CD4-positive, alpha-beta T cell treated with Interleukin-2 at 100 ng/mL for 4 hours (primary cell): Measurements from ENCODE around the gene ABCB6.

Experiments
- DNase-seq: peaks from one replicate; pipeline ENCODE4 v3.0.0-alpha.2; 2020; ENCODE audit warnings: low spot score

ABCB6 gene

GRCh38 chr2:219184121-219184520 lies 34.6 kb downstream of the ABCB6 start:
- DNase-seq: no peak

- no peak for DNase-seq
Observed at GRCh38 chr2:219183151-219183772, 35.5 kb downstream of the ABCB6 start.

- DNase-seq: no peak
Observed at GRCh38 chr2:219182331-219183150, 36.2 kb downstream of the ABCB6 start.

GRCh38 chr2:219181531-219181930 lies 37.2 kb downstream of the ABCB6 start:
- DNase-seq: no peak

- DNase-seq: no peak
Observed at GRCh38 chr2:219180961-219181360, 37.8 kb downstream of the ABCB6 start.

- no peak for DNase-seq
Observed at GRCh38 chr2:219179601-219180465, 38.9 kb downstream of the ABCB6 start.

- DNase-seq: peak; percentile 24
Observed at GRCh38 chr2:219178377-219179175, 40.2 kb downstream of the ABCB6 start.

- DNase-seq: peak; percentile 91
Observed at GRCh38 chr2:219177552-219178376, 41.0 kb downstream of the ABCB6 start, which contains the start of gene RETREG2. RETREG2 (plus strand) TSS chr2:219178275; CDS start chr2:219178353, 78 bp downstream.

- peak; percentile 87 for DNase-seq
Observed at GRCh38 chr2:219176818-219177551, 41.8 kb downstream of the ABCB6 start, which contains the start of gene CNPPD1. CNPPD1 (minus strand) TSS chr2:219176925; CDS start chr2:219176828, 97 bp downstream.

GRCh38 chr2:219175928-219176817 lies 42.6 kb downstream of the ABCB6 start:
- DNase-seq: peak; percentile 23

GRCh38 chr2:219175486-219175885 lies 43.3 kb downstream of the ABCB6 start:
- no peak for DNase-seq

GRCh38 chr2:219174801-219175200 lies 44.0 kb downstream of the ABCB6 start:
- DNase-seq: no peak

GRCh38 chr2:219174146-219174545 lies 44.6 kb downstream of the ABCB6 start:
- no peak for DNase-seq

GRCh38 chr2:219173176-219173575 lies 45.6 kb downstream of the ABCB6 start:
- DNase-seq: no peak

- no peak for DNase-seq
Observed at GRCh38 chr2:219172231-219173154, 46.3 kb downstream of the ABCB6 start.

GRCh38 chr2:219171231-219171651 lies 47.5 kb downstream of the ABCB6 start:
- peak; percentile 63 for DNase-seq

- no peak for DNase-seq
Observed at GRCh38 chr2:219169930-219170654, 48.7 kb downstream of the ABCB6 start, which contains the start of gene SLC23A3. SLC23A3 (minus strand) TSS chr2:219170029; CDS start chr2:219169984, 45 bp downstream.
